ENCODE measurements around the gene ANP32B.

Gene ANP32B

GRCh38 chr9:97997330-97998276 lies 14.5 kb downstream of the ANP32B start:
- TF ChIP-seq CTCF (IDR thresholded peaks at IDR 0.05; ENCODE audit: extremely low read depth, missing control alignments), result no peak
- DNase-seq (ENCODE audit: low spot score), result no peak

- no peak for TF ChIP-seq CTCF (IDR thresholded peaks at IDR 0.05; ENCODE audit: extremely low read depth, missing control alignments)
- no peak for DNase-seq (ENCODE audit: low spot score)
These were observed 19.7 kb downstream of the ANP32B start for GRCh38 chr9:98002808-98003207.

- DNase-seq (ENCODE audit: low spot score), result no peak
- TF ChIP-seq CTCF (IDR thresholded peaks at IDR 0.05; ENCODE audit: extremely low read depth, missing control alignments), result no peak
These were observed 23.1 kb downstream of the ANP32B start for GRCh38 chr9:98006127-98006796.

GRCh38 chr9:98007251-98007928 lies 24.2 kb downstream of the ANP32B start:
- TF ChIP-seq CTCF (IDR thresholded peaks at IDR 0.05; ENCODE audit: extremely low read depth, missing control alignments), result no peak
- DNase-seq (ENCODE audit: low spot score), result no peak

GRCh38 chr9:98008764-98009163 lies 25.6 kb downstream of the ANP32B start:
- no peak for DNase-seq (ENCODE audit: low spot score)
- no peak for TF ChIP-seq CTCF (IDR thresholded peaks at IDR 0.05; ENCODE audit: extremely low read depth, missing control alignments)

- TF ChIP-seq CTCF (IDR thresholded peaks at IDR 0.05; ENCODE audit: extremely low read depth, missing control alignments), result no peak
- DNase-seq (ENCODE audit: low spot score), result no peak
These were observed 26.3 kb downstream of the ANP32B start for GRCh38 chr9:98009437-98009836.

GRCh38 chr9:98009936-98010335 lies 26.8 kb downstream of the ANP32B start:
- no peak for DNase-seq (ENCODE audit: low spot score)
- no peak for TF ChIP-seq CTCF (IDR thresholded peaks at IDR 0.05; ENCODE audit: extremely low read depth, missing control alignments)

Data from GM20000 (cell line).